GM11168 (cell line): ENCODE measurements around the gene KRT79.
"Not testable (repeated sequence)": the region's sequence is repeated elsewhere in the genome, so short reads cannot be mapped to it uniquely, and the experiment has no call there.

ENCODE experiments used
- in situ Hi-C: fragments of 300-500 bp; cut with MboI; formaldehyde crosslinking; loops from one replicate; pipeline ENCODE4 v1.12.0; 2022; ENCODE audit warnings: low sequenced_read_pairs; ENCODE audit not compliant: unreplicated experiment

The KRT79 gene

DNA sequence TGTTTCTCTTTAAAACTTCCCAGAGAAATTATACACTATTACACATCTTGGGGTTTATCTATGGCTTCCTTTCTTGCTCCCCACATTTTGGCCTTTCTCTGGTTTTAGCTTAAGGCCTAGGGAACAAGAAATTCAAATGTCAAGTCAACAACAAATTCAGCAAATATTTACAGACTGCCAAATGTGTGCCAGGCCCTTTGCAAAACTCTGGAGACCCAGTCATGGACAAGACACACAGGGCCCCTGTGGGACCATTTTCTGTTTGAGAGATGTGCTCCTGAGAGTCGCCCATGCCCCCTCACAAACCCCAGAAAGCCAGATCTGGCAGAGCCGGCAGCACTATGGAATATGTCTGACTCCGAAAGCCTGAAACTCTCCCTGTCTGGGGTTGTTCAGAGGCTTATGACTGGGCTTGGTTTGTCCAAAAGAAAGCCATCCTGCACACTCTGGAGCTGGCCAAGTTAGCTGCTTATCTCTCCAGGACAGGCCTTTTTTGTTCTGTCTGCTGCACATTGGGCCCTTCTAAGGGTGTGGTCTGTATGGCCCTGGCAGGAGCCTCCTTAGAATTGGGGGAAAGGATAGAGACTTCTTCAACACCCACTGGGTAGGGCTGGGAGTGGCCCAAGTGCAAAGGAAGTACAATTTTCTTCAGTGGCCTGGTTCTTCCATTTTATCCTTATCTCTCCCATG is 37.1 kb downstream of the KRT79 start:
- in situ Hi-C loops: no loop called here

DNA sequence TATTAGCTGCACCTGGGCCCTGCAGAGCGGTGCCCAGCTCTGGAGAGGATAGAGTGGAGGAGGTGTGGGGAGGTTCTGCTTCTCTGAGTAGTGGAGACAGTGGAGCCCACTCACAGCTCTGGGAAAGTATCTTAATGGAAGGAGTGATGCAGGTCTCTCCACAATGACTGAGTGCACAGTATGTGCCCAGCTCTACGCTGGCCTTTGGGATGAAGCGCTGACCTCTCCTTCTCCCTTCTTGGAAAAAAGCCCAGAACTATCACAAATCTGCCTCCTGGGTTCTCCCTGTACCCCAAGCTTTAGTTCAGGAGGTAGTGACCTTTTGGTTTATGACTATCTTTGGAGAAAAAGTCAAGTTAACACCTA is 37.7 kb downstream of the KRT79 start:
- in situ Hi-C loops: no loop called here

DNA sequence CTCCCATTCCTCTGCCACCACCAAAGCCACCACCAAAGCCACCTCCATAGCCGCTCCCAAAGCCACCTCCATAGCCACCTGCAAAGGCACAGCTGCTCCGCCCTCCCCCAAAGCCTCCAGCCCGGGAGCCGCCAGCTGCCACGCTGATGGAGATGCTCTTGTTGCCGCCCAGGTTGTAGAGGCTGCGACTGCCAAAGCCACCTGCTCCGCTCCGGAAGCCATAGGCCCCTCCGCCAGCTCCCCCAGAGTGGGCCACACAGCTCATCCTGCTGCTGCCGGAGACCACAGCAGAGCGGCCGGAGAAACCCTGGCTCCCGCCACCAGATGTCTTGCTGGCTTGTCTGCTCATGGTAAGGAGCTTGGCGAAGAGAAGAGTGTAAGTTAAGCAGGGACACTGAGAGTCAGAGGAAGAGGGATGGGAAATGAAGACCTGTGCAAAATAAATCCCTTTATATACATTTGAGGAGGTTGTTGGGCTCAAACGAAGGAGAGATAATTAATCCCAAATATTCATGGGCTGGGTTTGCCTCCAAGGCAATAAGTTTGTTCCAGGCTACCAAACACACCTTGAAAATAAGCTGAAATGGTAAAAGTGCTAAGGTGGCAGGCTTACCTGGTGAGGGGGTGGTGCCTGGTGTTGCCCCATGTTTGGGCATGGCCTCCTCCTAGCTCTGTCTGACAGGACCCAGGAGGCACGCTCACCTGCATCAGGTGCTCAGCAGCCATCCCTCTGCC is 38.2 kb downstream of the KRT79 start, which contains the start of gene KRT3:
TSS of gene KRT3 (minus strand) at position 424 of the 735 bp plus-strand sequence. CDS start at position 349, 75 bp downstream.
- in situ Hi-C loops: no loop called here

DNA sequence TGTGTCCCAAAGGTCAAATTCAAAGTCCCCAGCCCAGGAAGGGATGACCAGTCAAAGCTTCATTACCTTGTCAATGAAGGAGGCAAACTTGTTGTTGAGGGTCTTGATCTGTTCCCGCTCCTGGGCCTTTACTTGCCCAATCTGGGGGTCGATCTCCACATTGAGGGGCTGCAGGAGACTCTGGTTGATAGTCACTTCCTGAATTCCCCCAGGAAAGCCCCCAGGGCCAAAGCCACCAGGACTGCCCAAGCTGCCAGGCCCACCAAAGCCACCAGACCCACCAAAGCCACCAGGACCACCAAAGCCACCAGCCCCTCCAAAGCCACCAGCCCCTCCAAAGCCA is 38.8 kb downstream of the KRT79 start:
- in situ Hi-C loops: not testable (repeated sequence)

DNA sequence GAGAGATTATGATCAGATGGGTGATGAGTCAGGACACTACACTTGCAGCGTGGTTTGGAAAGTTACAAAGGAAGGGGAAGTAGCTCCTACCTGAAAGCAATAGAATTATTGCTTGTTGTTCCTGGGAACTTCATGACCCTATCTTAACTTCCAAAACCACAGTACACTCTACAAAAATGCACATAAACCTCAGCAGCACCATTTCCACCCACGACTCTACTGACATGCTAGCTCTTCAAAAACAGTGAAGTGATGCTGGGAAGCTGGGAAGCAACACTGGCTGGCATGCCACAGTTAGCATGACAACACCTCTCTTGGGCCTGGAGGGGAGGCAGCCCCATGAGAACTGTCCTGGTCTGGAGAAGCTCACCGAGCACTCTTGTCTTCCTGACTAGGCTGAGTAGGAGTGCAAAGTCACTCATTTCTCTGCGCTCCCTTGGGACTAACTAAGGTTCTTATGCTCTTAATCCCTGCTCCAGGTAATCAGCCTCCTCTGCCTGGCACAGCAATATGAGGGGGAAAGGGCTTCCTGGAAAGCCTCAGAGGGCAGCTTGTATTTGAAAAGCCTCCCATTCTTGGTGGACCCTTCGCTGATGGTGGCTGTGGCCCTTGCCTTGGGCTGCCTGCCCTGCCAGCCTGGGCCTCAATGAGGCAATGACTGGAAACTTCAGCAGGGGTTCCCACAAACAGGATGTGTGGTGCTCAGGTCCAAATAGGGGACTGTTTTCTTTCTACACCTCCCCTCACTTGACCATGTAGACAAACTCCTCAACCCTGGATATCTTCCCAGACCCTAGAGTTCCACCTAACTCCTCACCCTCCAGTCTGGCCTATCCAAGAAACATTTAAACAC is 39.4 kb downstream of the KRT79 start:
- in situ Hi-C loops: no loop called here

DNA sequence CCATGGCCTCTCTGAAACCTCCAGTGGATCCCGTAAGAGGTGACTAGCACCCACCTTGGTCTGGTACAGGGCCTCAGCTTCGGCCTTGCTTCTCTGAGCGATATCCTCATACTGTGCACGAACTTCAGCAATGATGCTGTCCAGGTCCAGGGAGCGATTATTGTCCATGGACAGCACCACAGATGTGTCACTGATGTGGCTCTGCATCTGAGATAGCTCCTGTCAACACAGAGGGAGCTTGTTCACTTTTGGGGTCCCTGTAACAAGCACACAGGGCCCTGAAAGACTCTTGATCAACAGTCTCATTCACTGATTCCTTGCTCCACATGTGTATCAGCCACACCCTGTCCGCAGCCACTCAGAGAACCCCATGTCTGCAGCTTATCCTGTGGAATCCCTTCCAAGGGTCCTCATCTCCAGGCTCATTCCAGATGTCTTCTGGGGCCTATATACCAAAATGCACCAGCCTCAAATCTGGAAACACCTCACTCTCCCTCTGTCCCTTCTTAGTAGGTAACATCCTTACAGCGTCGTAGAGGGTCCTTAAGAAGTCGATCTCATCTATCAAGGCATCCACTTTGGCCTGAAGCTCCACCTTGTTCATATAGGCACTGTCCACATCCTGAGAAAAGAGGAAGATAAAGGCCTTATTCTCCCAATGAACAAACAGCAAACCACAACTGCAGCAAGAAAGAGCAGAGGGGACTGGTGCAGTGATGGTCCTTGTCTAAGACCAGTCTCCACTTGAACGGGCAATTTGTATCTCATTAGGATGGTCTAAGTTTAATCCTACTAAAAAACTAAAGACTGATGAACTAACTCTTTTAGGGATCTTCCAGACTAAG is 41.7 kb downstream of the KRT79 start:
- in situ Hi-C loops: no loop called here

DNA sequence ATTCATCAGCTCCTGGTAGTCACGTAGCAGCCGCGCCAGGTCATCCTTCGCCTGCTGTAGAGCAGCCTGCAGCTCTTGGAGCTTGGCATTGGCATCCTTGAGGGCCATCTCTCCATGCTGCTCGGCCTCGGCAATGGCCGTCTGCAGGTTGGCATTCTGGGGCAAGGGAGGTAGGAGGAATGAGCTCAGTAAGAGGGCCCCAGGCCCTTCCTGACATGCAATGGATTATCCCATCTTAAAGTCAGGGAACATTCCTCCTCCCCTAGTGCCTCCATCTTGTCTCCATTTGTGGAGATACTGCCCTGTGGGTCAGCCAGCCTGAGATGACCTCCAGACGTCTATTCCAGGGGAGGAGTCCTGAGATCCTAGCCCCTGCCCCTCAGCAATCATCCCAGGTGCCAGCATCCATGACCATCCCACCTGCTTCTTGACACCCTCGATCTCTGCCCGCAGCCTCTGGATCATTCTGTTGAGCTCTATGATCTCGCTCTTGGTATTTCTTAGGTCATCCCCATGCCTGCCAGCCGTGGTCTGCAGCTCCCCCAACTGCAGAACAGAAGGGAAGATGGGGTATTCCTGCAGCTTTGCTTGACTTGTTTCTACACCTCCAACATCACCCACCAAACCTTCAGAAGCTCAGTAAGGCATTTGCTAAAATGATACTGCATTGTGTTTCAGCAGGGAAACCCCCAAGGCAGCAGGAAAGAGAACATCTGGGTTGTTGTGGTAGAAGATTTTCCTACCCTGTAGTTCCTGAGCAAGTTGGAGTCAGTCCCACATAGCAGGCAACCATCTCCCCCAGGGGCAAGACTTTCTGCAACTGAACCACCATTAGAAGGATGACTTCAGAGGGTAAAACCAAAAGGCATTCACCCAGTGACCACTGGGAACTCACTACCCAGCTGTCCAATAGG is 42.6 kb downstream of the KRT79 start:
- in situ Hi-C loops: no loop called here

DNA sequence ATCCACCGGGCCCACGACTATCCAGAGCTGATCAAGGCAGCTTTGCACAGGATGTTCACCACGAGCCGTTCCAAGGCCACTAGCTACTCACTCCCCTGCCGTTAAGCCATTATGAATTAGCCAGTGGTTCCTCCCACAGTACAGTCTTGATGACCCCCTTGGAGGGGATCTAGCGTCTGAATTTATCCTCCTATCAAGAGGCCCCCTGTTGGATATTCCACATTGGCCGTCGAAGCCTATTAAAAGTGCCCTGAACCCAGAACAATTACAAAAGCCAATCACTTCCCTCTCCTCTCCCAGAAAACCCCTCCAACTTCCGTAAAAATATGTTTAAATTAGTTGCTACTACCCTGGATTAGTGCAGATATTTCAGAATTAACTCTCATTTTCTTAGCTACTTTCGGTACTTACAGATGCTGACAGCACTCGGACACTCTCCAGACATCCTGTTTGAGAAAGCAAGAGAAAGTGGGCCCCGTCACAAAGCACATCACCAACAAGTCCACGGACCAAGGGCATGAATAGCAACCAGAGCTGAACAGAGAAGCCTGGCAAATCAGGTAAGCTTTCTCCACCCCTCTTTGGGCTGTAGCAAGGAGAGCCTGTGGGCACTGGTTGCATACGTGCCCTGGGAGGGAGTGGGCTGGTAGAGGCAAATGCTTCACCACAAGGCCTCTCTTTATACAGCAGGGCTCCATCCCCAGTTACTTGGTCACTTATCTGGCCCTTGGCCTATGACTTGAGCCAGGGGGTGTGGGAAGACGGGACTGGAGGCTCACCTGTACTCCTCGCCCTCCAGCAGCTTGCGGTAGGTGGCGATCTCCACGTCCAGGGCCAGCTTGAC is 43.5 kb downstream of the KRT79 start:
- in situ Hi-C loops: no loop called here

DNA sequence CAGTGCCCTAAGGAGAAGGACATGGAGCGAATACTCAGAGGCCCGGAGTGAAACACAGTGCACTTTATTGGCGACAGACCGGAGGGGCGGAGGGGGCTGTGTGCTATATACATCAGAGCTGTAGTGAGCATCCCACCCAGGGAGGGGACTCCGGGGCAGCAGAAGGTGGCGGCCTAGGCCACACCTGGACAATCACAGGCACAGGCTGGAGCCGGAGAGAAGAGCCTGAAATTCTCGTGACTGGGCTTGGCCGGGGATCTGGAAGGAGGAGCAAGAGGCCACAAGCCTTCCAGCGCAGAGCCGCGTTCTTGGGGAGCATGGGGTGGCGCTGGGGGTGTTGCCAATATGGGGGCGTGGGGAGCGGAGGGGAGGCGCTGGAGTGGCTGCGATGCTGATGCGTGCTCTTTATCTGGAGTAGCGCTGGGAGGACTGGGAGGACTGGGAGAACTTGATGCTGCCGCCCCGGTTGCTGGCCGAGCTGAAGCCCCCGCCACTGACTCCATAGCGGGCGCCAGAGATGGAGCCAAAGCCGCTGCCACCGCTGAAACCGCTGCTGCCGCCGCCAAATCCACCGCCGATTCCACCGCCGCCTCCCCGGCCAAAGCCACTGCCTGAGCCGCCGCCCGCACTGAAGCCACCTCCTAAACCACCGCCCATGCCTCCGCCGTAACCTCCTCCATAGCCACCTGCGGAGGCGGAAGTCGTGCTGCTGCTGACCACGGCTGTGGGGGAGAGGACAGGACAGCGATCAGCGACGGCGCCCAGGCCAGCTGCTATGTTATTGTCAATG is 44.3 kb downstream of the KRT79 start:
- in situ Hi-C loops: no loop called here

DNA sequence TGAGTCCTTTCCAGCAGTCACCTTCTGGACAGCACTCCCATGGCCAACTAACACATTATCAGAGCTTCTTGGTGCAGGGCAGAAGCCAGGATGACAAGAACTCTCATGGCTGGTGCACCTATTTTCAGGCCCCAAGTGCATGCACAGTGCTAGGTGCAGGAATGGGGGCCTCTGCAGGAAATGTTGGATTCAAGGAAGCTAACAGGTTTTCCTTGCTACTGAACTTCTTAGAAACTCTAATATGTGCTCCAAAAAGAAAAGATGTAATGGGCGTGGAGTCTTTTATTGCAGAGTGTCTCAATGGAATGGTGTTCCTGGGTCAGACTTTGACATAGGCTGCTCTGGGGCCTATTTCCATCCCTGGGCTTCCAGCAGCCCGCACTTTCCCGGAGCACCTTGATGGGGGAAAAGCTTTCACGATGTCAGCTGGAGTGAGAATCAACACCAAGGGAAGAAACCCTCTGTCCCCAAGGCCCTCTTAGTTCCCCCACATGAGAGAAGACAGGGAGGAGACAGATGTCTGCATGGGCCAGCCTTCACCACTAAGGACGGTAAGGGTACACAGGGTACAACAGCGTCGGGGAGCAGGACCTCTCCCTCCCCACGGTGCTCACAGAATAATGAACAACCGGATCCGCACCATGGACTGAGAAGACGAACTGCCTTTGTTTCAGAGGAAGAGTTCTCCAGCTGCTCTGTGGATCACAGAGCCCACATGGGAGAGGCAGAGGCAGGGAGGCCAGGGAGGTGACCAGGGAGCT is 45.1 kb downstream of the KRT79 start:
- in situ Hi-C loops: no loop called here

DNA sequence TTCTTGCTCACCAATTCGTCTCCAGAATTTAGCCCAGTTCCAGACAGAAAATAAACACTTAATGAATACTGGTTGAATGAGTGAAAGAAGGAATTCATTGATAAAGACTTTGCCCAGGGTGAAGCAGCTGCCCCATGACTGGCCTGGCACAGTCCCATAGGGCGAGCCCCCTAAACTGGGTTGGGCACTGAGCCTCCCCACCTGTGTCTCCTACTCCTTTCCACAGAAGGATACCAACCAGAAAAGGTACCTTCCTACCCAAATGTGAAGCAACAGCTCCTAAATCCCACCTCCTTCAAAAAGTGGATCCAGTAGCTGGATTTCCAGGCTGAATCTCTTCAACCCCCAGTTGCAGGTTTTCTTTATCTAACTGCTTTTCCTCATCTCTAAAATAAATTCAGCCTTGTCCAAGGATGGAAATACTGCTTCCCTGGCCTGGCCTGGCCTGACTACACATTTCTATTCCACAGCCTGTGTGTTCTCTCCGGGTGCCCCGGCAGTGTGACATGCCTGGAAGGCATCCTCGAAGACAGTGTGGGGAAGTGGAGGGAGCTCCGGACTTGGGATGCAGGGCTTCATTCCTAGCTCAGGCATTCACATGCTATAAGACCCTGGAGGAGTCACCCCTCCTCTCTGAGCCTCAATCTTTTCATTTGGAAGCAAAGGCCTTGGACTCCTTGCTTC is 45.8 kb downstream of the KRT79 start:
- in situ Hi-C loops: no loop called here

DNA sequence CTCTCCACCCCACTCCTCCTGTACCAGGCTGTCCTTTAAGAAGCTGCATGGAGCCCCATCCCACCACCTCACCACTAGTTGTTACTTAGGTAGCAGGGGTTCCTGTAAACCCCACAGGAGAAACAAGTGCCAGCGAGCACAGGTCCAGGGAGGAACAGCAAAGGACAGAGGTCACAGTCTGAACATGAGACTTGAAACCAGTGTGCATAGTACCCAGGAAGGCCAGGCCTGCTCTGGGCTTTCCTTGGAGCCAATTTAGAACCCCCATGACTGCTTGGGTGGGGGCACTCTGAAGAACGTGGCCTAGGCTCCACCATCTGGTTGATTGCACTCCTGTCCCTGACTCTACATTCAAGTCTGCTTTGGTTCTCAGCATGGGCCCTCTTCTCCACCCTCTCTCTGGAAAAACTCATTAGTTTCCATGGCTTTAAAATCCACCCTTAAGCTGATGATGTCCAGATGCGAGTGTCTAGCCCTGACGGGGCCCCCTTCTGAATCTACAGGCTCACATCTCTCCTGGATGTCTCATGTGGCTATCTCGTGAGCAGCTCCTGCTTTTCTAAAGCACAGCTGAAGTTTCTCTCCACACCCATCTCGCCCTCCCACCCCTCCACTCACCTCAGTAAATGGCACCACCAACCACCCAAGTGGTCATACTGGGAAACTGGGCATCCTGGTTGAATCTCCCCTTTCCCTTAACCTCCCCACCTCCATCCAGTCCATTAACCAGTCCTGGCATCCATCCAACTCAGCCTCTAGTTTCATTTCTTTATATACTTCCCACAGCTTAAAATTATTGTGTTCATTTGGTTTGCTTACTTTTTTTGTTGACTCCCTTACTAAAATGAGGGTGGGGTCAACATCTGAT is 46.6 kb downstream of the KRT79 start:
- in situ Hi-C loops: no loop called here

DNA sequence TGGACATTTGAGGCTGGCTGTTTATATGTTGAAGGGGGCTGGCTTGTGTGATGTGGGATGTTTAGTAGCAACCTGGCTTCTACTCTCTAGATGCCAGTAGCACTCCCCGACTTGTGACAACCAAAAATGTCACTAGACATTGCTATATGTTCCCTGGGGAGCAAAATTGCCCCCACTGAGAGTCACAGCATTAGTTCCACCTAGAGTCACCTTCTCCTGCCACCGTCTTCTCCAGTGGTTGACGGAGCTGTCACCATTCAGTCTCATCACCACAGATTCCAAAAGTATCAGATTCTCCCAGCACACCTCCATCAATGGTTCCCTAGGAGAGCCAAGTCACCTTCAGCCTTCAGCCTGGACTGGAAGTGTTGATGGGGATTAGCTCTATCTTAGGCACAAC is 49.2 kb downstream of the KRT79 start:
- in situ Hi-C loops: no loop called here

DNA sequence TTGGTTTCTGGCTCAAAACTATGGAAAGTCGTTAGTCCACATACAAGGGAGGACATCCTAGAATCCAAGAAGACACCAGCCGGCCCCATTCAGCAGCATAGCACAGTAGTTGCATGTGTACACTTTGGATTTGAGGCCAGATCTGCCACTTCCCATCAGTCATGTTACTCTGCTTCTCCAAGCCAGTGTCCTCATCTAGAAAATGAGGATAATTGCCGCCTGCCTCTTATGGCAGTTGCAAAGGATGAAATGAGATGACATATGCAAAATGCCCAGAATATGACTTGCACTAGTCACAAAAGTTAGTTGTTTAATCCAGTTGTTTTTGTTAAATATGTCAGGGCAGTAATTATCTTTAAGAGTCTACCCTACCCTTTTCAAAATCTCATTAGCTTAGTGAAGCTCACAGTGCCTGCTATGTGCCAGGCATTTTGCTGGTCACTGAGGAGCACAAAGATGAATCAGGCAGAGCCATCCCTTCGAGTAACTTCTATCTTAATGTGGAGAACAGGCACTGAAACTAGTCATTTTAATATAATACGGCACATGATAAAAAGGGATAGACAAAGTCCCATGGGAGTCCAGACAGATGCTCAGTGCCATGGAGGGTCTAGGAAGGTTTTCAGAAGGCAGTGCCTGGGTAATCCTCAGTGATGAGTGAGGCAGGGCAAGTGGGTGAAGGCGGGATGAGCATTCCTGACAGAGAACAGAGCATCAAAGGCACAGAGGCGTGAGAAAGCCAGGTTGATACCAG is 50.4 kb downstream of the KRT79 start:
- in situ Hi-C loops: no loop called here

DNA sequence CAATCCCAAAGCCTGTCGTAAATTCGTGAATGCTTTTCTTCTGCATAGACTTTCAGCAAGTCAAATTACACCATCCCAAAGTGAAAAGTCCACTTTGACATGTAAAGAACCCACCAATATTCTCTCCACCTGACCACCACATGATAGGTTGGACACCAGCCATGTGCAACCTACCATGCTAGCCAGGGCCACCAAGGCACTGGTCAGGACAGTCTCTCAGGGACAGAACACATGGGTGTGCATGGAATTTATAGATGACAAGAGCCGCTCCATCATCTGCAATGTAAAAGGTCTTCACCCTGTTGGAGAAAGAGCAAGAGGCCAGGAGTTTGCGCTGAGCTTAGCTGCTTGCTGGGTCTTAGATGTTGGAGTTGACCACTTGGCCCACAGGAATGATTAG is 51.6 kb downstream of the KRT79 start:
- in situ Hi-C loops: no loop called here
